Cortex of kidney (tissue), 1 donor: Measurements from ENCODE around the gene TTLL4.

Experiments used
- DNase-seq: peaks from one replicate; lab custom pipeline; 2025; lab: John Stamatoyannopoulos, UW

The TTLL4 gene

DNA sequence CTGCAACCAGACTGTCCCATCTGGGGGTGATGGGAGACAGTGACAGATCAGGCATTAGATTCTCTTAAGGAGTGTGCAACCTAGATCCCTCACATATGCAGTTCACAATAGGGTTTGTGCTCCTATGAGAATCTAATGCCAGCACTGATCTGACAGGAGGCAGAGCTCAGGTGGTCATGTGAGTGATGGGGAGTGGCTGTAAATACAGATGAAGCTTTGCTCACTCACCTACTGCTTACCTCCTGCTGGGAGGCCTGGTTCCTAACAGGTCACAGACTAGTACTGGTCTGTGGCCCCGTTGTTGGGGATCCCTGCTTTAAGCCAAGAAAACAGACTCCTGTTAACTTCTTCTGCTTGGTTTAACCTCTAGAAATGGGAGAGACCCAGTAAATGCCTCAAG, 74.5 kb downstream of the TTLL4 start:
- DNase-seq = no peak

DNA sequence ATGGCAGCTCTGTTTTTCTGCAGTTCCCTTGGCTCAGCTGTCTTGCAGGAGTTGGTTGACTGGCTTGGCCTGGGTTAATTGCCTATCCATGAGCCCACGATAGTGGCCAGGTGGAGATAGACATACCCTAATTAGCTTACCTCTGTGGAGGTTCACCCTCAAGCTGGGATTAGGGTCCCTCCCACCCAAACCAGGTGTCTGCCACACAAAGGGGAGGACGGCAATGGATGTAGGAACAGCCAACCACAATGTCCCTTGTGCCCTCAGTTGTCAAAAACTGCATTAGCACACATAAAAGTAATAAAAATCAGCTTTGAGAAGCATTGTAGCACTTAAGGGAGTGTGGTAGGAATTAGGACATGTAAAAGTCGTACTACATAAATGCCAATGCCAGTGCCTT, 75.5 kb downstream of the TTLL4 start:
- no peak for DNase-seq

DNA sequence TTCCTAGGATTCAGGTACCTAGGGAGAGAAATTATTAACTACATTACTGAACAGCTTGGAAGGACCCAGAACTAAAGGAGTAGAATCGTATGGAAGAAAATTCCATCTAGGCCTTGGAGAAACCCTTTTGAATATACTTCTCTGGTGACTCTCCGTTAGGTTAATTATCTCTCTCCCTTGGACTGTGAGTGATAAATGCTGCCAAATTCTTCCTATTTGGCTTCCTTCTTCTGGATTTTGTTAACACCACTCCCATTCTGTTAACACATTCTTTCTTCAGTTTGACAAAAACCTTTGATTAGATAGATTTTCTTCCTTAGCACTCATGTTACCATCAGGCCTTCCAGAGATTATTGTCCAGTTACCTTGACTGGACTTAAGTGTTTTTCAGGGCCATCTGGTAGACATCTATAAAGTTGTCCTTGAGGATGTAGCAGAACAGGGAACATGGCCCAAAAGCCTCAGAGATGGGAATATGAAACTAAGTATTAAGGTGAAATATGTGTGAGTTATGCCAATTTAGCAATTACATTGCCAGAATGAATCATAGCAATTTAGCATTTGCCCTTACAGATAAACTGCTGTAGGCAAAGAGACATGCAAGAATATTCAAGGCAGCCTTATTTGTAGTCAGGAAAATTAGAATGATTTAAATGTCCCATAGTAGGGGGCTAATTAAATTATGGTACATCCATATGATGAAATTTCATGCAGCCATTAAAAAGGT, 78.1 kb downstream of the TTLL4 start:
- DNase-seq = no peak

- no peak for DNase-seq
These were observed 81.8 kb downstream of the TTLL4 start for GRCh38 chr2:218792433-218792832.

DNA sequence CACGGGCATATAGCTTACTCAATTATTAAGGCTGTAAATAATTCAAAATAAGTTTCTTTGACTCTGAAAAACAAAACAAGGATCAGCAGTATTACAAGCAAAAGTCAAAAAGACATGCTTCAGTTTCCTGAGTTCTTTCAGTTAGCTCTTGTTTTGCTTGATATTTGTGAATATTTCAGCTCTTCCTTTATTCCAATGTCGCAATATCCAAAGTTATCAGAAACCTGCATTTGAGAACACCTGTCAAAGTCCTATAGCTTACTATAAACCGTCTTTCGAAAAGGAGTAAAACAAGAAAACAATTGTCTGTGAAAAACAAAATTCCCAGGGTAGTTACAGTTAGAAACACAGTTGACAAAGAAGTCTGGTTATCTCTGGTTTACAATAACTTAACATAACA, 86.1 kb downstream of the TTLL4 start:
- no peak for DNase-seq

GRCh38 chr2:218798767-218799504, 88.3 kb downstream of the TTLL4 start:
- DNase-seq = no peak

DNA sequence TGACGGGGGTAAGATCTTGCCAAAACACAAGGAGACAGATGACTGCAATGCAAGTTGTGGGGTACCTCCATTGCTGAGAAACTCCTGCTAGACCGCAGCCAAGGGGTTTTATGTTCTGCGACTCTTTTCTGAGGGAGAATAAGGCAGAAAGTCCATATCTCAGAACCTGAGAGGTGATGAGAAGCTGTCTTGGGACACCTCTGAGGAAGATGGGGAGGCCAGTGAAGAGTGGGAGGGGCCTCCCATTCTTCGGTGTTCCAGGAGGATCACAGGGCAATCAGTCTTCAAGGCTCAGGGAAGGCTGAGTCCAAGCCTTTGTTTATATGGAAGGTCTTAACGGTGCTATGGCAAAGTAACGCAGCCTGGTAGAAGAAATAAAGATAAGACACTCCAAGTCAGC, 89.4 kb downstream of the TTLL4 start:
- no peak for DNase-seq

GRCh38 chr2:218802386-218802994, 91.9 kb downstream of the TTLL4 start:
- DNase-seq = no peak

DNA sequence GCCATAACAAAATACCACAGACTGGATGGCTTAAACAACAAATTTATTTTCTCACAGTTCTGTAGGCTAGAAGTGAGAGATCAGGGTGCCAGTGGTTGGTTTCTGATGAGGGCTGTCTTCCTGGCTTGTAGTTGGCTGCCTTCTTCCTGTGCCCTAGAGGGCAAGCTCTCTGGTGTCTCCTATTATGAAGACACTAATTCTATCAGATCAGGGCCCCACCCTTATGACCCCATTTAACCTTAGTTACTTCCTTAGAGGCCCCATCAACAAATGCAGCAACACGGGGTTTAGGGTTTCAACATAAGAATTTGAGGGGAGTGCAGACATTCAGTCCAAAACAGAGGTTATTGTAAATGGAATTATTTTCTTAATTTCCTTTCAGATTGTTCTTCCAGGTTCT, 94.2 kb downstream of the TTLL4 start:
- no peak for DNase-seq
